SK-N-SH (cell line): ENCODE measurements around the gene PHF1.

ENCODE experiments used
- CHD2 ChIP-seq: fragments of 150-350 bp; IDR thresholded peaks from 2 replicates; pipeline ENCODE4 v1.6.1; 2018; ENCODE audit warnings: low read length; ENCODE audit not compliant: partially characterized antibody
- FOXJ3 ChIP-seq: sonication (generic); formaldehyde crosslinking; IDR thresholded peaks from 2 replicates; pipeline ENCODE4 v1.5.1; 2020; ENCODE audit warnings: mild to moderate bottlenecking, missing genetic modification reagents
- FOXM1 ChIP-seq: IDR thresholded peaks from 2 replicates; pipeline ENCODE4 v1.4.0; 2012; ENCODE audit warnings: low read depth, mild to moderate bottlenecking
- GABPA ChIP-seq: IDR thresholded peaks from 2 replicates; pipeline ENCODE4 v1.4.0; 2012; ENCODE audit warnings: low read depth, mild to moderate bottlenecking
- PBX3 ChIP-seq: IDR thresholded peaks from 2 replicates; pipeline ENCODE4; 2012
- RAD21 ChIP-seq: IDR thresholded peaks from 2 replicates; pipeline ENCODE4 v1.6.1; 2012; ENCODE audit warnings: mild to moderate bottlenecking, low read length
- RFX5 ChIP-seq: IDR thresholded peaks from 2 replicates; pipeline ENCODE4 v1.6.1; 2012; ENCODE audit warnings: mild to moderate bottlenecking, improper control_type of control experiment, low read length
- TAF1 ChIP-seq: IDR thresholded peaks from 2 replicates; pipeline ENCODE4 v1.6.1; 2012; ENCODE audit warnings: low read depth, mild to moderate bottlenecking, low read length, moderate library complexity, borderline replicate concordance
- TCF12 ChIP-seq: IDR thresholded peaks from 2 replicates; pipeline ENCODE4 v1.4.0; 2012
- TF ChIP-seq, protein P1 (sequence below): fragments of 200-600 bp; sonication (generic); IDR thresholded peaks from 2 replicates; pipeline ENCODE4 v1.6.1; 2017; ENCODE audit warnings: antibody characterized with exemption, mild to moderate bottlenecking, moderate library complexity
- TF ChIP-seq, protein P2 (sequence below): fragments of 150-350 bp; IDR thresholded peaks from 2 replicates; pipeline ENCODE4 v1.6.1; 2017; ENCODE audit warnings: antibody characterized with exemption, low read length, low read depth, borderline replicate concordance

GRCh38 chr6:33384581-33385020 is 26.2 kb upstream of the PHF1 start:
- TF ChIP-seq, protein P1, sequence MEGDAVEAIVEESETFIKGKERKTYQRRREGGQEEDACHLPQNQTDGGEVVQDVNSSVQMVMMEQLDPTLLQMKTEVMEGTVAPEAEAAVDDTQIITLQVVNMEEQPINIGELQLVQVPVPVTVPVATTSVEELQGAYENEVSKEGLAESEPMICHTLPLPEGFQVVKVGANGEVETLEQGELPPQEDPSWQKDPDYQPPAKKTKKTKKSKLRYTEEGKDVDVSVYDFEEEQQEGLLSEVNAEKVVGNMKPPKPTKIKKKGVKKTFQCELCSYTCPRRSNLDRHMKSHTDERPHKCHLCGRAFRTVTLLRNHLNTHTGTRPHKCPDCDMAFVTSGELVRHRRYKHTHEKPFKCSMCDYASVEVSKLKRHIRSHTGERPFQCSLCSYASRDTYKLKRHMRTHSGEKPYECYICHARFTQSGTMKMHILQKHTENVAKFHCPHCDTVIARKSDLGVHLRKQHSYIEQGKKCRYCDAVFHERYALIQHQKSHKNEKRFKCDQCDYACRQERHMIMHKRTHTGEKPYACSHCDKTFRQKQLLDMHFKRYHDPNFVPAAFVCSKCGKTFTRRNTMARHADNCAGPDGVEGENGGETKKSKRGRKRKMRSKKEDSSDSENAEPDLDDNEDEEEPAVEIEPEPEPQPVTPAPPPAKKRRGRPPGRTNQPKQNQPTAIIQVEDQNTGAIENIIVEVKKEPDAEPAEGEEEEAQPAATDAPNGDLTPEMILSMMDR = peak; percentile 54
- no peak for TF ChIP-seq TAF1
- no peak for TF ChIP-seq RFX5
- TF ChIP-seq GABPA = no peak
- no peak for TF ChIP-seq CHD2
- no peak for TF ChIP-seq PBX3
- TF ChIP-seq FOXJ3 = no peak
- TF ChIP-seq FOXM1 = no peak
- TF ChIP-seq RAD21 = 0 out of 2 replicates have a peak, but pooled peaks have one; percentile 18
- TF ChIP-seq, protein P2, sequence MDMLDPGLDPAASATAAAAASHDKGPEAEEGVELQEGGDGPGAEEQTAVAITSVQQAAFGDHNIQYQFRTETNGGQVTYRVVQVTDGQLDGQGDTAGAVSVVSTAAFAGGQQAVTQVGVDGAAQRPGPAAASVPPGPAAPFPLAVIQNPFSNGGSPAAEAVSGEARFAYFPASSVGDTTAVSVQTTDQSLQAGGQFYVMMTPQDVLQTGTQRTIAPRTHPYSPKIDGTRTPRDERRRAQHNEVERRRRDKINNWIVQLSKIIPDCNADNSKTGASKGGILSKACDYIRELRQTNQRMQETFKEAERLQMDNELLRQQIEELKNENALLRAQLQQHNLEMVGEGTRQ = no peak
- no peak for TF ChIP-seq TCF12
